ENCODE measurements around the gene TMEM72.
A peak's percentile ranks its signal among the peaks of the same experiment; 100 is the strongest.

Gene TMEM72

DNA sequence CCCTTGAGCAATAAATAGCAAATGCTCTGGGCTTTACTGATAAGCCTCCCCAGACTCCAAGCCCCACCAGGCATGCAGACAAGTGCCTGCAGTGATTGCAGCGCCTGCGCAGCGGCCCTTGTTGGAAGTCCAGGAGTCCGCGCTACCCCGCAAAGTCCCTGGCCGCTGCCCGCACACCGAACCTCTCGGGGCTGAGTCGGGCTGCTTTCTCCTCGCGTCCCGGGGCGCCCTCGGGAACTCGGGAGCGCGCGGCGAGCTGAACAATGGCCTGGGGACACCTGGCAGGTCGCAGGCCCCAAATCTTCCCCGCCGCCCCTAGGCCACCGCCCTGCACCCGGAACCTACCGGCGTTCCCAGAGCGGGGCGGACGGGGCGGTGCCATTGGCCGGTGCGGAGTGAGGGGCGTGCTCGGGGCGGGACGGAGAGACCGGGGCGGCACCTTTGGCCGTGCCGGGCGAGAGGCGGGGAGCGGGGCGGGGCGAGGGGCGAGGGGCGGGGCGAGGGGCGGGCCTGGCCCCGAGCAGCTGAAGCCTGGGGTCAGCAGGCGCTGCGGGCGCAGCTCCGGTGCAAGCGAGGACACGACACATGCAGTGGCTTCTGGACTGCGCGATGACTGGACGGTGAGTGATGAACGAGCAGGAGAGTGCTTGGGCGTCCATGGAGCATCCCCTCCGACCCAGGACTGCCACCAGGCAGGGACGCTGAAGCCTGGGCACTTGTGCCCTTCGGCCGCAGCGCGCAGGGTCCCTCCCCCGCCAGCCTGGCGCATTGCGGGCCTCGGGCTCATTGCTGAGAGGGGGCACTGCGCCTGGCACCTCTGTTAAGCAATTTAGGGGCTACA lies 48.3 kb downstream of the TMEM72 start, which contains the start of gene RASSF4:
RASSF4 (plus strand) TSS at position 556 of the 841 bp plus-strand sequence. CDS start 10,401 bp downstream, outside the sequence.
- TF ChIP-seq, protein P1, sequence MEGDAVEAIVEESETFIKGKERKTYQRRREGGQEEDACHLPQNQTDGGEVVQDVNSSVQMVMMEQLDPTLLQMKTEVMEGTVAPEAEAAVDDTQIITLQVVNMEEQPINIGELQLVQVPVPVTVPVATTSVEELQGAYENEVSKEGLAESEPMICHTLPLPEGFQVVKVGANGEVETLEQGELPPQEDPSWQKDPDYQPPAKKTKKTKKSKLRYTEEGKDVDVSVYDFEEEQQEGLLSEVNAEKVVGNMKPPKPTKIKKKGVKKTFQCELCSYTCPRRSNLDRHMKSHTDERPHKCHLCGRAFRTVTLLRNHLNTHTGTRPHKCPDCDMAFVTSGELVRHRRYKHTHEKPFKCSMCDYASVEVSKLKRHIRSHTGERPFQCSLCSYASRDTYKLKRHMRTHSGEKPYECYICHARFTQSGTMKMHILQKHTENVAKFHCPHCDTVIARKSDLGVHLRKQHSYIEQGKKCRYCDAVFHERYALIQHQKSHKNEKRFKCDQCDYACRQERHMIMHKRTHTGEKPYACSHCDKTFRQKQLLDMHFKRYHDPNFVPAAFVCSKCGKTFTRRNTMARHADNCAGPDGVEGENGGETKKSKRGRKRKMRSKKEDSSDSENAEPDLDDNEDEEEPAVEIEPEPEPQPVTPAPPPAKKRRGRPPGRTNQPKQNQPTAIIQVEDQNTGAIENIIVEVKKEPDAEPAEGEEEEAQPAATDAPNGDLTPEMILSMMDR (IDR thresholded peaks at IDR 0.05; ENCODE audit: control extremely low read depth, extremely low read depth, low read depth, missing control alignments): no peak
- POLR2A ChIA-PET: interaction anchor here (1.0 kb wide), 2 partner anchors 18 to 20 kb away, joined by 3 to 9 read pairs; partner anchors contain the start of gene DEPP1
- DNase-seq (ENCODE audit: extremely low spot score): peak; percentile 99
- CTCF ChIA-PET: interaction anchor here (9.8 to 14.7 kb wide), 4 partner anchors 5 to 25 kb away, joined by 114 to 151 read pairs (median 134); partner anchors contain the start of genes DEPP1 and RASSF4

DNA sequence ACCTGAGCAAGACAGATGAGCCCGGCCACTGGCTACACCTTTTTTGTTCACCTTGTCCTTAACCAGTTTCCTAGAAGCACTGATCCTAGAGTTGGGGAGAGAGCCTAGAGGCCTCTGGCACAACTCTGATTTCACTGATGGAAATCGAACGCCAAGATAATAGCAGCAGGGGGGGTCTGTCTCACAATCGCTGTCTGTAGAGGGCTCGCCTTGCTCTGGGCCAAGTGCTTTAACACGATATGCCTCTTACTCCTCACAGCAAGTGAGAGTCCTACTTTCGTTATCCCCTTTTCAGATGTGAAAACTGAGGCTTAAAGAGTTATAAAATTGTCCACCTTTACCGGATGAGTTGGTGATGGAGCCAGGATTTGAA lies 48.9 kb downstream of the TMEM72 start:
- no peak for DNase-seq (ENCODE audit: extremely low spot score)
- CTCF ChIA-PET: interaction anchor here (5.1 to 14.0 kb wide), 4 partner anchors 8 to 26 kb away, joined by 29 to 151 read pairs (median 116); partner anchors contain the start of genes DEPP1 and RASSF4
- TF ChIP-seq, protein P1 (IDR thresholded peaks at IDR 0.05; ENCODE audit: control extremely low read depth, extremely low read depth, low read depth, missing control alignments): no peak
- POLR2A ChIA-PET: interaction anchor here (1.0 kb wide), 2 partner anchors 17 to 19 kb away, joined by 3 to 9 read pairs; partner anchors contain the start of gene DEPP1

DNA sequence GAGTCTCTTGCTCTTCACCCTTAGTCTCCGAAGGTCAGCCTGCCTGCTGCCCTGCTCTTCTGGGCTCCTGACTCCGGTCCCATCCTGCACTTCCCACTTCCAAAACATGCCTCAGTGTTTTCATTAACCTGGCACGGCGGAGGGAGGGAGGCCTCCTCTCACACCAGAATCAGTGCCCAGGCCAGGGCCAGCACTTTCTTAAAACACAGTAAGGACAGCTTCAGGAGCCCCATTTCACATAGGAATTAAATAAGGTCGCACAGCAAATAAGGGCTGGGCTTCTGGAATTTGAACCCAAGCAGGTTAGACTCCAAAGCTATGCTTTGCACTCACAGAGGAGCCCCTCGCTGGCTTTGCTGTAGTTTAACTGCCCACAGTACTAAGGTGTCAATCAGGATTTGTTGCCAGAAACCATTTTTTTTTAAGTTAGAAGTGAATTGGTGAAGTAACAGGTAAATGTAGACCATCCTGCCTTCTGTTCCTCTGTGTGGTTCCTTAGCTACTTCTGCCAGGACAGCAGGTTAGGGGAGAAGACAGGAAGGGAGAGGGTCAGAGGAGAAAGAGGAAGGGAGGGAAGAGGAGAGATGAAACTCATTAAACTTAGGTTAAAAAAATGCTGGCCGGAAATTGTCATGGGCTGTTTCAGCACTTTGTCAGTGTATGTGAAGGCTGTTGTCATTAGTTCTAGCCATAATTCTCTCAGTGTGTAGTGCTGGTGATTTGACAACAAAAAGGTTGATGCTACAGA lies 49.5 kb downstream of the TMEM72 start:
- ChIA-PET CTCF (interaction anchor here (5.1 to 14.0 kb wide), 4 partner anchors 8 to 26 kb away, joined by 29 to 151 read pairs (median 116); partner anchors contain the start of genes DEPP1 and RASSF4), POLR2A (interaction anchor here (1.3 kb wide), 1 partner anchor 18 kb away, joined by 4 read pairs; the partner anchor contains the start of gene DEPP1)
- no peak for DNase-seq (ENCODE audit: extremely low spot score)
- TF ChIP-seq, protein P1 (IDR thresholded peaks at IDR 0.05; ENCODE audit: control extremely low read depth, extremely low read depth, low read depth, missing control alignments): no peak

- POLR2A ChIA-PET: interaction anchor here (0.7 to 1.3 kb wide), 2 partner anchors 18 to 111 kb away, joined by 4 read pairs; partner anchors contain the start of gene DEPP1
Measured at GRCh38 chr10:44961230-44961571, 50.1 kb downstream of the TMEM72 start.

GRCh38 chr10:44961931-44962750 lies 51.0 kb downstream of the TMEM72 start:
- TF ChIP-seq, protein P1 (IDR thresholded peaks at IDR 0.05; ENCODE audit: control extremely low read depth, extremely low read depth, low read depth, missing control alignments): no peak
- CTCF ChIA-PET: interaction anchor here (1.3 to 14.0 kb wide), 6 partner anchors 10 to 42 kb away, joined by 3 to 151 read pairs (median 72); partner anchors contain the start of genes DEPP1 and RASSF4
- POLR2A ChIA-PET: interaction anchor here (0.6 to 0.7 kb wide), 2 partner anchors 12 to 110 kb away, joined by 3 to 4 read pairs; no protein-coding TSS in a partner anchor

More at GRCh38 chr10:44961230-44961571, 50.1 kb downstream of the TMEM72 start:
- CTCF ChIA-PET: interaction anchor here (5.1 to 14.0 kb wide), 4 partner anchors 9 to 27 kb away, joined by 29 to 151 read pairs (median 116); partner anchors contain the start of genes DEPP1 and RASSF4
- DNase-seq (ENCODE audit: extremely low spot score): no peak
- TF ChIP-seq, protein P1 (IDR thresholded peaks at IDR 0.05; ENCODE audit: control extremely low read depth, extremely low read depth, low read depth, missing control alignments): no peak

More at GRCh38 chr10:44961931-44962750, 51.0 kb downstream of the TMEM72 start:
- no peak for DNase-seq (ENCODE audit: extremely low spot score)

All from GM10248 (cell line).